GM18951 (cell line): Measurements from ENCODE around the gene MGAT4B.
A peak's percentile ranks its signal among the peaks of the same experiment; 100 is the strongest.

Experiments
- POLR2A ChIP-seq: IDR thresholded peaks from 4 replicates; pipeline ENCODE4 v1.6.1; 2011; ENCODE audit warnings: mild to moderate bottlenecking; ENCODE audit not compliant: insufficient read length, insufficient read depth; ENCODE audit errors: extremely low read depth
- in situ Hi-C: fragments of 300-500 bp; cut with MboI; formaldehyde crosslinking; loops from one replicate; pipeline ENCODE4 v1.12.0; 2022; ENCODE audit warnings: low sequenced_read_pairs, mixed read lengths, inconsistent platforms; ENCODE audit not compliant: unreplicated experiment

Gene MGAT4B

GRCh38 chr5:179812135-179812825 is 5.6 kb upstream of the MGAT4B start:
- in situ Hi-C loops, result no loop called here

GRCh38 chr5:179805529-179806249 is 977 bp downstream of the MGAT4B start:
- peak; percentile 40 for TF ChIP-seq POLR2A
- in situ Hi-C loops, result no loop called here

More at GRCh38 chr5:179812135-179812825, 5.6 kb upstream of the MGAT4B start:
- TF ChIP-seq POLR2A, result no peak

GRCh38 chr5:179805070-179805528 is 1.6 kb downstream of the MGAT4B start:
- in situ Hi-C loops, result no loop called here
- TF ChIP-seq POLR2A, result no peak

- TF ChIP-seq POLR2A, result no peak
- in situ Hi-C loops, result no loop called here
Measured at GRCh38 chr5:179804555-179804947, 2.1 kb downstream of the MGAT4B start.

GRCh38 chr5:179803651-179804554 is 2.8 kb downstream of the MGAT4B start:
- in situ Hi-C loops, result no loop called here
- no peak for TF ChIP-seq POLR2A

- in situ Hi-C loops, result no loop called here
- TF ChIP-seq POLR2A, result no peak
Measured at GRCh38 chr5:179802950-179803562, 3.6 kb downstream of the MGAT4B start.

GRCh38 chr5:179802207-179802883 is 4.3 kb downstream of the MGAT4B start:
- in situ Hi-C loops, result no loop called here
- TF ChIP-seq POLR2A, result no peak

- in situ Hi-C loops, result no loop called here
- TF ChIP-seq POLR2A, result no peak
Measured at GRCh38 chr5:179801304-179802206, 5.1 kb downstream of the MGAT4B start.

- TF ChIP-seq POLR2A, result no peak
- in situ Hi-C loops, result no loop called here
Measured at GRCh38 chr5:179800696-179801201, 5.9 kb downstream of the MGAT4B start.

GRCh38 chr5:179800071-179800695 is 6.5 kb downstream of the MGAT4B start:
- no peak for TF ChIP-seq POLR2A

GRCh38 chr5:179799644-179799973 is 7.1 kb downstream of the MGAT4B start:
- in situ Hi-C loops, result no loop called here
- TF ChIP-seq POLR2A, result no peak

More at GRCh38 chr5:179800071-179800695, 6.5 kb downstream of the MGAT4B start:
- in situ Hi-C loops, result no loop called here
